GM23338 (cell line): ENCODE data around the gene LYZ. TPM values are rescaled to one million over a fixed set of nuclear protein-coding genes. Genes with fewer than 3 reads are reported as not detected.

Experiments used
- ATAC-seq: fragments of 200-7000 bp; cut with Tn5 transposase; 3 replicates; pipeline ENCODE4 v1.9.1; 2020
- DNase-seq: peaks from one replicate; pipeline ENCODE4 v3.0.0-alpha.2; 2015; ENCODE audit warnings: low spot score
- H2AFZ ChIP-seq: fragments of 200-600 bp; sonication (generic); 2 replicates; pipeline ENCODE4 v1.8.0; 2016; ENCODE audit warnings: antibody characterized with exemption, mild to moderate bottlenecking, moderate library complexity
- H3F3A ChIP-seq: fragments of 200-600 bp; sonication (generic); replicated peaks from 2 replicates; pipeline ENCODE4 v1.8.0; 2017; ENCODE audit warnings: antibody characterized with exemption, mixed run types, low read depth
- H3K27ac ChIP-seq: fragments of 200-600 bp; sonication (generic); 2 replicates; pipeline ENCODE4 v1.6.1; 2016; ENCODE audit warnings: low read depth
- H3K27me3 ChIP-seq: fragments of 200-600 bp; sonication (generic); 2 replicates; pipeline ENCODE4 v1.8.0; 2016; ENCODE audit warnings: mild to moderate bottlenecking, mixed run types, moderate library complexity; ENCODE audit not compliant: insufficient read depth
- H3K36me3 ChIP-seq: fragments of 200-600 bp; sonication (generic); 2 replicates; pipeline ENCODE4 v1.8.0; 2016; ENCODE audit warnings: mild to moderate bottlenecking; ENCODE audit not compliant: insufficient read depth
- H3K4me1 ChIP-seq: fragments of 200-600 bp; sonication (generic); 2 replicates; pipeline ENCODE4 v1.8.0; 2016; ENCODE audit warnings: mild to moderate bottlenecking, moderate library complexity; ENCODE audit not compliant: insufficient read depth
- H3K4me2 ChIP-seq: fragments of 200-600 bp; sonication (generic); 2 replicates; pipeline ENCODE4 v1.7.1; 2017; ENCODE audit warnings: mixed run types
- H3K4me3 ChIP-seq: fragments of 200-600 bp; sonication (generic); 2 replicates; pipeline ENCODE4 v1.6.1; 2016; ENCODE audit warnings: mixed run types
- H3K79me2 ChIP-seq: fragments of 200-600 bp; sonication (generic); replicated peaks from 2 replicates; pipeline ENCODE4 v1.8.0; 2017; ENCODE audit warnings: mild to moderate bottlenecking; ENCODE audit not compliant: insufficient read depth
- H3K9me2 ChIP-seq: fragments of 200-600 bp; sonication (generic); 2 replicates; pipeline ENCODE4 v1.8.0; 2017; ENCODE audit not compliant: insufficient read depth
- H4K20me1 ChIP-seq: fragments of 200-600 bp; sonication (generic); replicated peaks from 2 replicates; pipeline ENCODE4 v1.8.0; 2017; ENCODE audit warnings: mild to moderate bottlenecking; ENCODE audit not compliant: insufficient read depth
- H3K27ac Mint-ChIP-seq: 2 replicates; pipeline ENCODE4 v1.8.0; 2020; ENCODE audit warnings: inconsistent platforms, mild to moderate bottlenecking, moderate library complexity, mixed read lengths
- H3K27me3 Mint-ChIP-seq: 3 replicates; pipeline ENCODE4 v1.8.0; 2022; ENCODE audit warnings: low read depth, mild to moderate bottlenecking, moderate library complexity, mixed read lengths, inconsistent platforms; ENCODE audit not compliant: insufficient read depth, poor library complexity
- H3K36me3 Mint-ChIP-seq: 3 replicates; pipeline ENCODE4 v1.8.0; 2021; ENCODE audit warnings: low read depth, mild to moderate bottlenecking, inconsistent platforms, moderate library complexity, mixed read lengths
- H3K4me1 Mint-ChIP-seq: 3 replicates; pipeline ENCODE4 v1.8.0; 2020; ENCODE audit warnings: mild to moderate bottlenecking, inconsistent platforms, mixed read lengths
- H3K4me3 Mint-ChIP-seq: 3 replicates; pipeline ENCODE4 v1.8.0; 2021; ENCODE audit warnings: moderate library complexity, mild to moderate bottlenecking, inconsistent platforms, mixed read lengths
- H3K9me3 Mint-ChIP-seq: 3 replicates; pipeline ENCODE4 v1.8.0; 2020; ENCODE audit warnings: moderate library complexity, mild to moderate bottlenecking, inconsistent platforms, mixed read lengths
- CREB1 ChIP-seq: fragments of 250-450 bp; sonication (Bioruptor Pico); IDR thresholded peaks from 2 replicates; pipeline ENCODE4 v1.5.0; 2020; ENCODE audit warnings: low read depth, mild to moderate bottlenecking, moderate library complexity
- CTCF ChIP-seq, 2 experiments: fragments of 200-600 bp in 1 of 2; sonication (generic) in 1 of 2; conservative IDR thresholded peaks; 2 replicates each; pipeline versions ENCODE4 v1.5.1 to v1.6.1; 2016 to 2017; ENCODE audit warnings: antibody characterized with exemption in 2 of 2, low read depth in 2 of 2, mild to moderate bottlenecking in 2 of 2, moderate library complexity in 1 of 2
- EZH2 ChIP-seq: fragments of 200-600 bp; sonication (generic); IDR thresholded peaks from one replicate; pipeline ENCODE4 v1.8.0; 2017; ENCODE audit warnings: antibody characterized with exemption, mild to moderate bottlenecking, low read depth; ENCODE audit not compliant: unreplicated experiment
- EZH2phosphoT487 ChIP-seq: fragments of 200-600 bp; sonication (generic); IDR thresholded peaks from one replicate; pipeline ENCODE4 v1.8.1; 2018; ENCODE audit warnings: antibody characterized with exemption; ENCODE audit not compliant: unreplicated experiment
- JUNB ChIP-seq: IDR thresholded peaks from one replicate; pipeline ENCODE4 v1.6.1; 2016; ENCODE audit warnings: antibody characterized with exemption; ENCODE audit not compliant: unreplicated experiment
- NANOG ChIP-seq: IDR thresholded peaks from 2 replicates; pipeline ENCODE4 v1.6.1; 2016; ENCODE audit warnings: antibody characterized with exemption, borderline replicate concordance
- POLR2AphosphoS5 ChIP-seq: IDR thresholded peaks from 2 replicates; pipeline ENCODE4 v1.6.1; 2016; ENCODE audit warnings: antibody characterized with exemption, low read depth
- STAT1 ChIP-seq: IDR thresholded peaks from one replicate; pipeline ENCODE4 v1.6.1; 2016; ENCODE audit warnings: antibody characterized with exemption; ENCODE audit not compliant: unreplicated experiment
- ZNF114 ChIP-seq: fragments of 250-450 bp; sonication (Bioruptor Pico); IDR thresholded peaks from 2 replicates; pipeline ENCODE4 v1.5.0; 2020; ENCODE audit warnings: mild to moderate bottlenecking, moderate library complexity
- ZNF331 ChIP-seq: fragments of 250-450 bp; sonication (Bioruptor Pico); IDR thresholded peaks from 2 replicates; pipeline ENCODE4 v1.5.0; 2020; ENCODE audit warnings: low read depth, mild to moderate bottlenecking, moderate library complexity
- polyA plus RNA-seq: library from polyadenylated mRNA; unstranded; fragments of >200 nt; fragmentation: Nextera tagmentation; extraction: Ambion mirVana; gene quantifications from 2 replicates; pipeline ENCODE4 v1.2.1, GENCODE V29; 2016
- total RNA-seq: library from RNA; depleted of rRNA; stranded (reverse); fragments of >200 nt; shearing (Covaris generic); gene quantifications from 2 replicates; pipeline ENCODE4 v1.2.3, GENCODE V29; 2014
- TF ChIP-seq, protein P1 (sequence below): IDR thresholded peaks from one replicate; pipeline ENCODE4 v1.6.1; 2018; ENCODE audit warnings: antibody characterized with exemption; ENCODE audit not compliant: unreplicated experiment
- TF ChIP-seq, protein P2 (sequence below): IDR thresholded peaks from 2 replicates; pipeline ENCODE4 v1.6.1; 2016; ENCODE audit warnings: antibody characterized with exemption

The LYZ gene
- total and polyA plus RNA-seq, 2 experiments from 2014 or later, result not detected

DNA sequence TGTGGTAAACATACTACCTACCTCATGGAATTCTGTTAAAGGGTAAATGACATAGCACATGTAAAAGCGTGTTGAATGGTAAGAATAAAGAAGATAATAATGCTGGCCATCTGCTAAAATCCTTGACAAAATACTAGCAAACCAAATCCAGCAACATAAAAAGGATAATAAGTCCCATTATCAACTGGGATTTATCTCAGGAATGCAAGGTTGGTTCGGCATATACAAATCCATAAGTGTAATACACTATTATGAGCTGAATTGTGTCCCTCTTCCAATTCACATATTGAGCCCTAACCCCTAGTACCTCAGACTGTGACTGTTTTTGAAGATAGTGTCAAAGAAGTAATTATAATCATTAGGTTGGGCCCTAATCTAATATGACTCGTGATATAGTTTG is 48.8 kb downstream of the LYZ start:
- peaks cover 16% of the 10 kb centered on the region; the same call in 2 of the 3 replicates for H3K36me3 Mint-ChIP-seq
- Histone ChIP-seq H3K4me3 (no peak overlapping the region), H3K4me2 (no peak overlapping the region), H3K27me3 (no peaks in the 10 kb centered on the region), H3K4me1 (no peaks in the 10 kb centered on the region), H3K9me2 (no peaks in the 10 kb centered on the region), H3K79me2 (no peaks in the 10 kb centered on the region), H3K27ac (no peak overlapping the region), H3K36me3 (no peaks in the 10 kb centered on the region), H4K20me1 (no peaks in the 10 kb centered on the region), H2AFZ (no peak overlapping the region), H3F3A (no peaks in the 10 kb centered on the region; the same call in 1 of the 2 replicates)
- ATAC-seq (no peak), DNase-seq (no peak)
- TF ChIP-seq ZNF331 (CRISPR knock-in tag) (no peak), EZH2 (no peak), STAT1 (no peak), POLR2AphosphoS5 (no peak), CREB1 (no peak), NANOG (no peak), CTCF (conservative IDR thresholded peaks at IDR 0.05; ENCODE audit: low read depth in 2 of 2) (no peak)
- TF ChIP-seq, protein P1, sequence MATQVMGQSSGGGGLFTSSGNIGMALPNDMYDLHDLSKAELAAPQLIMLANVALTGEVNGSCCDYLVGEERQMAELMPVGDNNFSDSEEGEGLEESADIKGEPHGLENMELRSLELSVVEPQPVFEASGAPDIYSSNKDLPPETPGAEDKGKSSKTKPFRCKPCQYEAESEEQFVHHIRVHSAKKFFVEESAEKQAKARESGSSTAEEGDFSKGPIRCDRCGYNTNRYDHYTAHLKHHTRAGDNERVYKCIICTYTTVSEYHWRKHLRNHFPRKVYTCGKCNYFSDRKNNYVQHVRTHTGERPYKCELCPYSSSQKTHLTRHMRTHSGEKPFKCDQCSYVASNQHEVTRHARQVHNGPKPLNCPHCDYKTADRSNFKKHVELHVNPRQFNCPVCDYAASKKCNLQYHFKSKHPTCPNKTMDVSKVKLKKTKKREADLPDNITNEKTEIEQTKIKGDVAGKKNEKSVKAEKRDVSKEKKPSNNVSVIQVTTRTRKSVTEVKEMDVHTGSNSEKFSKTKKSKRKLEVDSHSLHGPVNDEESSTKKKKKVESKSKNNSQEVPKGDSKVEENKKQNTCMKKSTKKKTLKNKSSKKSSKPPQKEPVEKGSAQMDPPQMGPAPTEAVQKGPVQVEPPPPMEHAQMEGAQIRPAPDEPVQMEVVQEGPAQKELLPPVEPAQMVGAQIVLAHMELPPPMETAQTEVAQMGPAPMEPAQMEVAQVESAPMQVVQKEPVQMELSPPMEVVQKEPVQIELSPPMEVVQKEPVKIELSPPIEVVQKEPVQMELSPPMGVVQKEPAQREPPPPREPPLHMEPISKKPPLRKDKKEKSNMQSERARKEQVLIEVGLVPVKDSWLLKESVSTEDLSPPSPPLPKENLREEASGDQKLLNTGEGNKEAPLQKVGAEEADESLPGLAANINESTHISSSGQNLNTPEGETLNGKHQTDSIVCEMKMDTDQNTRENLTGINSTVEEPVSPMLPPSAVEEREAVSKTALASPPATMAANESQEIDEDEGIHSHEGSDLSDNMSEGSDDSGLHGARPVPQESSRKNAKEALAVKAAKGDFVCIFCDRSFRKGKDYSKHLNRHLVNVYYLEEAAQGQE, result no peak
- H3K27ac Mint-ChIP-seq, result no peak overlapping the region
- H3K4me3 Mint-ChIP-seq, result no peak overlapping the region
- no peaks in the 10 kb centered on the region for H3K27me3 Mint-ChIP-seq
- no peaks in the 10 kb centered on the region for H3K4me1 Mint-ChIP-seq
- H3K9me3 Mint-ChIP-seq, result no peaks in the 10 kb centered on the region

GRCh38 chr12:69397978-69398377 is 49.8 kb downstream of the LYZ start:
- no peak overlapping the region for H3K27ac Mint-ChIP-seq
- ATAC-seq (no peak), DNase-seq (no peak)
- Histone ChIP-seq H3K79me2 (no peaks in the 10 kb centered on the region), H3K4me1 (no peaks in the 10 kb centered on the region; the same call in 1 of the 2 replicates), H3K27ac (no peak overlapping the region), H3K4me3 (no peak overlapping the region), H3F3A (no peaks in the 10 kb centered on the region; the same call in 1 of the 2 replicates), H2AFZ (no peak overlapping the region), H3K27me3 (no peaks in the 10 kb centered on the region), H3K9me2 (no peaks in the 10 kb centered on the region), H4K20me1 (no peaks in the 10 kb centered on the region), H3K36me3 (no peaks in the 10 kb centered on the region), H3K4me2 (no peak overlapping the region)
- peaks cover 14% of the 10 kb centered on the region; the same call in 2 of the 3 replicates for H3K36me3 Mint-ChIP-seq
- no peak overlapping the region for H3K4me3 Mint-ChIP-seq
- H3K4me1 Mint-ChIP-seq, result no peaks in the 10 kb centered on the region
- H3K9me3 Mint-ChIP-seq, result no peaks in the 10 kb centered on the region
- H3K27me3 Mint-ChIP-seq, result no peaks in the 10 kb centered on the region
- TF ChIP-seq JUNB, result no peak
- TF ChIP-seq ZNF114, result no peak
- TF ChIP-seq NANOG, result no peak
- no peak for TF ChIP-seq EZH2
- TF ChIP-seq EZH2phosphoT487, result no peak
- TF ChIP-seq, protein P2, sequence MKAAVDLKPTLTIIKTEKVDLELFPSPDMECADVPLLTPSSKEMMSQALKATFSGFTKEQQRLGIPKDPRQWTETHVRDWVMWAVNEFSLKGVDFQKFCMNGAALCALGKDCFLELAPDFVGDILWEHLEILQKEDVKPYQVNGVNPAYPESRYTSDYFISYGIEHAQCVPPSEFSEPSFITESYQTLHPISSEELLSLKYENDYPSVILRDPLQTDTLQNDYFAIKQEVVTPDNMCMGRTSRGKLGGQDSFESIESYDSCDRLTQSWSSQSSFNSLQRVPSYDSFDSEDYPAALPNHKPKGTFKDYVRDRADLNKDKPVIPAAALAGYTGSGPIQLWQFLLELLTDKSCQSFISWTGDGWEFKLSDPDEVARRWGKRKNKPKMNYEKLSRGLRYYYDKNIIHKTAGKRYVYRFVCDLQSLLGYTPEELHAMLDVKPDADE, result no peak
- TF ChIP-seq, protein P1, result no peak
- TF ChIP-seq CREB1, result no peak
- no peak for TF ChIP-seq ZNF331 (CRISPR knock-in tag)
- TF ChIP-seq STAT1, result no peak
